HG03139 (cell line): Measurements from ENCODE around the gene UBASH3A.

ENCODE experiments used
- ATAC-seq: cut with Tn5 transposase; IDR thresholded peaks from one replicate; pipeline ENCODE4 v1.9.1; 2021; ENCODE audit not compliant: unreplicated experiment

UBASH3A gene

DNA sequence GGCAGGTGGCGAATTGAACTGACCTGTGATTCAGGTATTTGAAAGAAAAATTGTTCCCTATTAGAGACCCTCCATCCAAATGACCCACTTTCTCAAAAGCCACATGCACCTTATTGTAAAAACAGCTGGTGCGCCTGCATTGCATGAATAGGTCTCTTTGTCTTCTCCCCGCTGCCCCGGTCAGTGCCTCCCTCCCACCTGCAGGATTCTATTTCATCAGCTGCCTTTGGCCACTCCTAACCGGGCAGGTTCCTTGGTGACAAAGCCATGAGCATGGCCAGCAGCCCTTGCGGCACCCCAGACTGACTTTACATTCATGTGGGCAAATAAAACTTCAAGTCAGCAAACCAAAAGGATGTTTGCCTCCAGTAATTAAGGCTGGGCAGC is 14.3 kb upstream of the UBASH3A start:
- ATAC-seq = no peak

DNA sequence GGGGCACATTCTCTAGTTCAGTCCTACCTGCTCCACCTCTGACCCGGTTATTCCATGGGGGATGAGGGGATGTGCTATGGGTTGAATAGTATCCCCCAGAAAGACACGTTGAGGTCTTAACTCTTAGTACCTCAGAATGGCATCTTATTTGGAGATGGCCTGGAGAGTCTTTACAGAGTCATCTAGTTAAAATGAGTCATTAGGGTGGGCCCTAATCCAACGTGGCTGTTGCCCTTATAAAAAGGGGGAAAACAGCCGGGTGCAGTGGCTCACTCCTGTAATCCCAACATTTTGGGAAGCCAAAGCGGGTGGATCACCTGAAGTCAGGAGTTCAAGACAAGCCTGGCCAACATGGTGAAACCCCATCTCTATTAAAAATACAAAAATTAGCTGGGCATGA is 13.5 kb upstream of the UBASH3A start:
- no peak for ATAC-seq

- no peak for ATAC-seq
These were observed 13.0 kb upstream of the UBASH3A start for GRCh38 chr21:42390696-42391095.

DNA sequence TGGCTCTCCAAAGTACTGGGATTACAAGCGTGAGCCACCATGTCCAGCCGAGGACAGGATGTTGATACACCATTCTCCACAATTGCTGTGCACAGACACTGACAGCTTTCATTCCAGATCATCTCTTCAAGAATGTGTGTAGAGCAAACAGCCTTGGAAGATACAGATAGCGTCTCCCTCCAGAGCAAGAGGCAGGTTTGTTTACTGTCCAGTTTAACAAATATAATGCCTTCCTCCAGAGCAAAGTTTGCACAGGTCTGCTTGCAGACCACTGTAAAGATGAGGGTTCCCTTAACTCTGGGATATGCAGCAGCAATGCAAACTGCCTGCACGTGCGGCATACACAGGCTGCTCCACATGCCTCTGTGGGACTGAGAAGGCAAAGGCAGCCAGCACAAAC is 12.4 kb upstream of the UBASH3A start:
- no peak for ATAC-seq

DNA sequence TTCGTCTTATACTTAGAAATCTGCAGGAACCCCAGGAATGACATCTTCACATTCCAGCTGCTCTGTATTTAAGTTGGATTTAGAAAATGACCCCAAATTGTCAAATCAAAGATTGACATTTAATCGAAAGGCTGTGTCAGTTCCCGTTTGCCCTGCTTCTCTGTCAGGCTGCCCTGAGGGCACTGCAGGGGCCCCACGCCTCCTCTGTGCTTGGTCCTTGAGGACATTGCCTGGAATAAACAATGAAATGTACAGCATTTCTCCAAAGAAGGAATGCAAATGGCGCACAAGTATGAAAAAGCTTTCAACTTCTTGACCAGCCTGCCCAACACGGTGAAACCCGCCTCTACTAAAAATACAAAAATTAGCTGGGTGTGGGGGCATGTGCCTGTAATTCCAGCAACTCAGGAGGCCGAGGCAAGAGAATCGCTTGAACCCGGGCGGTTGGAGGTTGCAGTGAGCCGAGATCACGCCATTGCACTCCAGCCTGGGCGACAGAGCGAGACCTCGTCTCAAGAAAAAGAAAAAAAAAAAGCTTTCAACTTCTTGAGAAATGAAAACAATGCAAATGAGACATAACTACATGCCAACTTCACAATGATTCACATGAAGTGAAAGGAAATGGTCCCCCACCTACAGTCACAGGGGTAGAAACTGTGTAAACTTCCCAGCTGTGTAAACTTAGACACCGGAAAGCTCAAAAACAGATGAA is 10.8 kb upstream of the UBASH3A start:
- peak; percentile 49 for ATAC-seq

GRCh38 chr21:42393443-42393950 is 10.2 kb upstream of the UBASH3A start:
- ATAC-seq = no peak

DNA sequence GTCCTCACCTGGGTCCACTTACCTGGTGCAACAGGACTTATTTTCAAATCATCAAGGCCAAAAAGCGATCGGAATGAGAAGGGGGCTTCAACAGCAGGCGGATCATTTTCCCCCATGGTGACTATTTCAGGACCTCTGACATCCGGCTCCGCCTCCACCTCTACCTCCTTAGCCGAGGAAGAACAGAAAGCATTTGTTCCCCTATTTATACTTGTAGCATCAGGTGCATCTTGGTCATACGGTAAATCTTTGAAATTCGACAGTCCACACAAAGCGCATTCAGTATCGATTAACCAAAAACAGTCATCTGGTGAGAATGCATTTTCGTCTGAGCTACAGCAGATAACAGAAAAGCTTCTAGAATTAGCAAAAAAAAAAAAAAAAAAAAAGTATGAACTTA is 8.4 kb upstream of the UBASH3A start:
- ATAC-seq = no peak

GRCh38 chr21:42395905-42396651 is 7.6 kb upstream of the UBASH3A start, which contains the start of gene TMPRSS3:
TSS of gene TMPRSS3 (minus strand) at chr21:42396052. CDS start at chr21:42395417, 635 bp downstream.
- no peak for ATAC-seq

GRCh38 chr21:42396799-42397745 is 6.6 kb upstream of the UBASH3A start:
- no peak for ATAC-seq

- no peak for ATAC-seq
These were observed 5.8 kb upstream of the UBASH3A start for GRCh38 chr21:42397746-42398394.

DNA sequence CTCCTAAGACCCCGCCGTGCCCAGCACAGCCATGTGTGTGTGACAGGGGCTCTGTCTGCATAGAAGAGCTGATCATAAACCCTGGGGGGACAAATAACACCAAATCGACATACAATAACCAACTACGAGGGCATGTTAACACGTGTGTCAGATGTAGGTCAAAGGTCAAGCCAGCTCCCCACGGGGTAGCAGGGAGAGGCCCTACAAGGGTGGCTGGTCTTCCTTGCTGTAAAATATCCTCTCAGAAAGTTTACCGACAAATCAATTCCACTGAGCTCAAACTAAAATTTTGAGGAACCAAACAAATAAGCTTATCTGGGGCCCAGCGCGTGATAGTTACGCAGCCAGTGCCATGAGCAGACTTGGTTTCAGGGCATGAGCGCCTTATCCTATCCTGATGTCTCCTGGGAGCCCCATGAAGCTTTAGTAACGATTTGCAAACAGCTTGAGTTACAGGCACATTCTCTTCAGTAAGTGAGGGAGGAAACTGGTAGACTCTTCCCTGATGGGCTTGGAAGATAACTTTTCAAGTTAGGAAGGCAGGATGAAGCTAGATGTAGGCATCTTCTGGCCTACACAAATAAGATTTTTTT is 5.2 kb upstream of the UBASH3A start:
- no peak for ATAC-seq

DNA sequence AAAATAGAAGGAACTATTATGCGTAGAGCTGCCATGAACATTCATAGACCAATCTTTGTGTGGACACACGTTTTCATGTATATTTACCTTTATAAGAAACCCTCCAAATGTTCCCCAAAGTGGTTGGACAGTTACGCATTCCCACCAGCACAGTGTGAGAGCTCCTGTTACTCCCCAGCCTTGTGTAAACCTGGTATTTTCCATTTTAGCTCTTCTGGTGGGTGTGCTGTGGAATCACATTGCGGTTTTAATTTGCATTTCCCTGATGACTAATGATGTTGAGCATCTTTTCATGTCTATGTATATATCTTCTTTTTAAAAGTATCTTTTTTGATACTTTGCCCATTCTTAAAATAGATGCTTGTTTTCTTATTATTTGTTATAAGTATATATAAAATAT is 3.2 kb upstream of the UBASH3A start:
- no peak for ATAC-seq

DNA sequence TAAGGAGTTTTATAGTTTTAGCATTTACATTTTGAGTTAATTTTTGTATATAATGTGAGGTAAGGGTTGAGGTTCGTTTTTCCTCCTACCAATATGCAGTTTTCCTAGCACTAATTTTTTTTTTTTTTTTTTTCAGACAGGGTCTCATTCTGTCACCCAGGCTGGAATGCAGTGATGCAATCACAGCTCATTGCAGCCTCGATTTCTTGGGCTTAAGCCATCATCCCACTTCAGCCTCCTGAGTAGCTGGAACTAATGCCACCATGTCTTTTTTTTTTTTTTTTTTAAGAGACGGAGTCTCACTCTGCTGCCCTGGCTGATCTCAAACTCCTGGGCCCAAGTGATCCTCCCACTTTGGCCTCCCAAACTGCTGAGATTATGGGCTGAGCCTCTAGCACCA is 2.5 kb upstream of the UBASH3A start:
- no peak for ATAC-seq

- no peak for ATAC-seq
These were observed 1.9 kb upstream of the UBASH3A start for GRCh38 chr21:42401820-42402251.

- ATAC-seq = no peak
These were observed 837 bp downstream of the UBASH3A start for GRCh38 chr21:42404539-42404938.

GRCh38 chr21:42405064-42406013 is 1.6 kb downstream of the UBASH3A start:
- ATAC-seq = no peak

- ATAC-seq = no peak
These were observed 2.5 kb downstream of the UBASH3A start for GRCh38 chr21:42406201-42406621.

GRCh38 chr21:42406866-42407265 is 3.2 kb downstream of the UBASH3A start:
- ATAC-seq = no peak

DNA sequence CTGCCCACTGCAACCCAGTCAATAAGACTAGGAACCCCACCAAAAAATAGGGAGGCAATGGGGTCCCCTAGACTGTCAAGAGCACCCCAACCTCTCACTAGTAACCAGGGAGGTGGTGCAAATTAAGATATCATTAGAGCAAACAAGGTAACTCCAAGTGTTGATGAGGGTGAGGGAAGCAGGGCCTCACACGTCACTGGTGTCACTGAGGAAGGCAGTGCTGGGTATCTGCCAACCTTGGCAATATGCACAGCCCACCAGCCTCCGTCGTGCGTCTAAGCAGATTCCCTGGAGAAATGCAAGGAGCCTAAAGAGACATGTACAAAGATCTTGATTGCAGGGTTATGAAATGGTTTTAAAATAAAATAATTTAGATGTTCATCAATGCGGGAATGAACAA is 3.8 kb downstream of the UBASH3A start:
- ATAC-seq = no peak
